Right cardiac atrium (tissue), 5 donors: Measurements from ENCODE around the gene MAPK4. TPM values are rescaled to one million over a fixed set of nuclear protein-coding genes. Genes with fewer than 3 reads are reported as not detected.

Experiments
- ATAC-seq, 2 donors: fragments of 200-7000 bp; cut with Tn5 transposase; one replicate each; pipeline versions ENCODE4 v1.8.0 to v1.9.1; 2020; ENCODE audit warnings: moderate library complexity in 2 of 2, mild to moderate bottlenecking in 1 of 2
- DNase-seq, 3 donors: peaks; one replicate each; pipeline ENCODE4 v3.0.0-alpha.2; 2020
- H3K27ac ChIP-seq: one replicate; pipeline ENCODE4 v1.5.1; 2013; ENCODE audit warnings: mild to moderate bottlenecking, low read length, control low read depth, moderate library complexity
- H3K27me3 ChIP-seq: one replicate; pipeline ENCODE4 v1.6.1; 2013; ENCODE audit not compliant: control insufficient read depth, insufficient read depth
- H3K4me1 ChIP-seq: one replicate; pipeline ENCODE4 v1.6.1; 2013; ENCODE audit warnings: low read length; ENCODE audit not compliant: control insufficient read depth, insufficient read depth
- H3K4me3 ChIP-seq: one replicate; pipeline ENCODE4 v1.5.1; 2013; ENCODE audit warnings: low read length, control low read depth
- H3K9me3 ChIP-seq: one replicate; pipeline ENCODE4 v1.6.1; 2013; ENCODE audit warnings: low read length; ENCODE audit not compliant: control insufficient read depth
- WGBS: extraction: QIAGEN DNeasy Blood & Tissue Kit; methylation state at CpG from one replicate; pipeline ENCODE4 v1.1.7; 2013; 5-methylcytosine and 5-hydroxymethylcytosine counted together
- intact Hi-C, 4 donors: fragments of 100-400 bp; cut with DNase I; formaldehyde crosslinking; loops; one replicate each; pipeline versions ENCODE4 v1.11.0 to v1.14.0; 2022 to 2023
- polyA plus RNA-seq: library from polyadenylated mRNA; stranded (reverse); fragments of 200-250 nt; gene quantifications from one replicate; pipeline ENCODE4 v1.2.3, GENCODE V29; 2013
- total RNA-seq, 4 donors: library from RNA; stranded (reverse); fragmentation: NEBNext Ultra II Directional; extraction: Animal tissue kit (Norgen Biotek cat#: 25700); gene quantifications; one replicate each; pipeline ENCODE4 v1.2.1, GENCODE V29; 2021
- donor health status: healthy with polysubstance abuse.
- donor health status: DM: no; HTN: yes; CAD: no.
- donor health status: DM: no; HTN: no; CAD: no.
- donor health status: DM: no; HTN: yes; CAD: no; lungs with severe emphysema.
- donor health status: DM: yes; HTN: yes; CAD: no.

The MAPK4 gene
- total and polyA plus RNA-seq, 5 donors, result 15.5 to 73.9 (median 29.1) TPM

GRCh38 chr18:50578030-50578429 lies 18.1 kb downstream of the MAPK4 start:
- 67% methylated on average over 6 of the region's 6 CpGs for WGBS
- Histone ChIP-seq H3K27ac (no peak overlapping the region), H3K4me1 (no peaks in the 10 kb centered on the region)

GRCh38 chr18:50578651-50579050 lies 18.8 kb downstream of the MAPK4 start:
- Histone ChIP-seq H3K27ac (peak overlapping the region; percentile 55), H3K4me3 (no peak overlapping the region), H3K27me3 (no peaks in the 10 kb centered on the region), H3K9me3 (no peaks in the 10 kb centered on the region), H3K4me1 (no peaks in the 10 kb centered on the region)
- intact Hi-C loops, result no loop called here
- WGBS, result 73% methylated on average over 3 of the region's 3 CpGs
- DNase-seq, result no peak
- ATAC-seq, result no peak

More at GRCh38 chr18:50578030-50578429, 18.1 kb downstream of the MAPK4 start:
- H3K9me3 ChIP-seq, result no peaks in the 10 kb centered on the region
- intact Hi-C loops, result no loop called here
- ATAC-seq (no peak), DNase-seq (no peak)
- no peak overlapping the region for H3K4me3 ChIP-seq
- H3K27me3 ChIP-seq, result no peaks in the 10 kb centered on the region

GRCh38 chr18:50579061-50579774 lies 19.3 kb downstream of the MAPK4 start:
- H3K27ac ChIP-seq, result peak overlapping the region; percentile 55
- no peaks in the 10 kb centered on the region for H3K9me3 ChIP-seq
- DNase-seq (no peak), ATAC-seq (peak; percentile 58 to 59)
- WGBS, result 38% methylated on average over 3 of the region's 3 CpGs
- intact Hi-C loops, result no loop called here
- H3K27me3 ChIP-seq, result no peaks in the 10 kb centered on the region
- no peaks in the 10 kb centered on the region for H3K4me1 ChIP-seq
- H3K4me3 ChIP-seq, result no peak overlapping the region

- DNase-seq (no peak), ATAC-seq (no peak)
- Histone ChIP-seq H3K4me3 (no peak overlapping the region), H3K27me3 (no peaks in the 10 kb centered on the region), H3K4me1 (no peaks in the 10 kb centered on the region), H3K27ac (peak overlapping the region; percentile 48), H3K9me3 (no peaks in the 10 kb centered on the region)
- 85% methylated on average over 1 of the region's 1 CpG for WGBS
- intact Hi-C loops, result no loop called here
These were observed 21.6 kb downstream of the MAPK4 start for GRCh38 chr18:50581517-50581916.

GRCh38 chr18:50582500-50582899 lies 22.6 kb downstream of the MAPK4 start:
- H3K9me3 ChIP-seq, result no peaks in the 10 kb centered on the region
- 78% methylated on average over 4 of the region's 4 CpGs for WGBS
- DNase-seq, result peak in 2 of 3 donors; percentile 51 to 65
- peak; percentile 41 to 63 for ATAC-seq
- no peaks in the 10 kb centered on the region for H3K4me1 ChIP-seq
- no peak overlapping the region for H3K4me3 ChIP-seq
- H3K27ac ChIP-seq, result peak overlapping the region; percentile 36
- intact Hi-C loops, result no loop called here
- H3K27me3 ChIP-seq, result no peaks in the 10 kb centered on the region

GRCh38 chr18:50586710-50587109 lies 26.8 kb downstream of the MAPK4 start:
- no peak for DNase-seq
- peaks cover 2% of the 10 kb centered on the region for H3K4me1 ChIP-seq
- no peak overlapping the region for H3K27ac ChIP-seq
- no peak for ATAC-seq
- no peak overlapping the region for H3K4me3 ChIP-seq
- intact Hi-C loops, result no loop called here
- H3K9me3 ChIP-seq, result no peaks in the 10 kb centered on the region
- no peaks in the 10 kb centered on the region for H3K27me3 ChIP-seq

GRCh38 chr18:50590593-50590992 lies 30.7 kb downstream of the MAPK4 start:
- no peaks in the 10 kb centered on the region for H3K9me3 ChIP-seq
- WGBS, result 62% methylated on average over 3 of the region's 3 CpGs
- intact Hi-C loops, result no loop called here
- ATAC-seq, result peak; percentile 57 to 80
- H3K27ac ChIP-seq, result no peak overlapping the region
- H3K27me3 ChIP-seq, result no peaks in the 10 kb centered on the region
- H3K4me3 ChIP-seq, result no peak overlapping the region
- no peak for DNase-seq
- peaks cover 2% of the 10 kb centered on the region for H3K4me1 ChIP-seq

GRCh38 chr18:50594012-50594411 lies 34.1 kb downstream of the MAPK4 start:
- Histone ChIP-seq H3K4me3 (no peak overlapping the region), H3K4me1 (peaks cover 2% of the 10 kb centered on the region), H3K9me3 (no peaks in the 10 kb centered on the region), H3K27me3 (no peaks in the 10 kb centered on the region), H3K27ac (no peak overlapping the region)
- no peak for DNase-seq
- ATAC-seq, result no peak
- intact Hi-C loops, result no loop called here
- 89% methylated on average over 5 of the region's 5 CpGs for WGBS

- Histone ChIP-seq H3K27me3 (no peaks in the 10 kb centered on the region), H3K27ac (no peak overlapping the region), H3K4me1 (peaks cover 2% of the 10 kb centered on the region), H3K9me3 (no peaks in the 10 kb centered on the region), H3K4me3 (no peak overlapping the region)
- ATAC-seq, result no peak
- DNase-seq, result no peak
- intact Hi-C loops, result no loop called here
- WGBS, result 54% methylated on average over 4 of the region's 4 CpGs
These were observed 35.1 kb downstream of the MAPK4 start for GRCh38 chr18:50594942-50595341.

GRCh38 chr18:50602466-50602865 lies 42.6 kb downstream of the MAPK4 start:
- Histone ChIP-seq H3K4me3 (no peak overlapping the region), H3K9me3 (no peaks in the 10 kb centered on the region), H3K27me3 (no peaks in the 10 kb centered on the region), H3K27ac (no peak overlapping the region), H3K4me1 (peaks cover 1% of the 10 kb centered on the region)
- no peak for DNase-seq
- WGBS, result 74% methylated on average over 3 of the region's 3 CpGs
- intact Hi-C loops, result no loop called here
- no peak for ATAC-seq

- Histone ChIP-seq H3K9me3 (no peaks in the 10 kb centered on the region), H3K27me3 (no peaks in the 10 kb centered on the region), H3K4me1 (peaks cover 2% of the 10 kb centered on the region), H3K27ac (peak overlapping the region; percentile 29), H3K4me3 (no peak overlapping the region)
- WGBS, result 53% methylated on average over 5 of the region's 5 CpGs
- ATAC-seq, result peak; percentile 65 to 81
- intact Hi-C loops, result no loop called here
- DNase-seq, result peak in 1 of 3 donors; percentile 43
These were observed 46.7 kb downstream of the MAPK4 start for GRCh38 chr18:50606609-50607008.
